Tibial nerve (tissue), 4 donors: Measurements from ENCODE around the gene SUN2. TPM values are rescaled to one million over a fixed set of nuclear protein-coding genes. Genes with fewer than 3 reads are reported as not detected.

Source experiments
- DNase-seq, 2 donors: peaks; one replicate each; pipeline ENCODE4 v3.0.0-alpha.2; 2019; ENCODE audit warnings: low spot score in 2 of 2
- H3K27ac ChIP-seq, 4 donors: fragments of 200-600 bp; sonication (generic) in 3 of 4; one replicate each; pipeline ENCODE4 v1.5.1; 2017 to 2019; ENCODE audit warnings: mild to moderate bottlenecking in 1 of 4
- H3K27me3 ChIP-seq, 2 donors: fragments of 200-600 bp; sonication (generic) in 1 of 2; one replicate each; pipeline versions ENCODE4 v1.5.1 to v1.6.0; 2017 to 2019
- H3K36me3 ChIP-seq, 3 donors: fragments of 200-600 bp; sonication (generic); one replicate each; pipeline ENCODE4 v1.5.1; 2018 to 2019
- H3K4me1 ChIP-seq, 4 donors: fragments of 200-600 bp; sonication (generic) in 3 of 4; one replicate each; pipeline ENCODE4 v1.5.1; 2017 to 2019
- H3K4me3 ChIP-seq, 4 donors: fragments of 200-600 bp; sonication (generic) in 3 of 4; one replicate each; pipeline ENCODE4 v1.5.1; 2017 to 2019; ENCODE audit warnings: mild to moderate bottlenecking in 1 of 4, moderate library complexity in 1 of 4
- H3K9me3 ChIP-seq, 4 donors: fragments of 200-600 bp; sonication (generic) in 3 of 4; one replicate each; pipeline ENCODE4 v1.5.1; 2017 to 2019
- EP300 ChIP-seq, 2 donors: sonication (generic); formaldehyde crosslinking; IDR thresholded peaks; one replicate each; pipeline ENCODE4 v1.6.1; 2017; ENCODE audit warnings: antibody characterized with exemption in 2 of 2, mild to moderate bottlenecking in 1 of 2
- POLR2A ChIP-seq, 2 donors: fragments of 450-650 bp; IDR thresholded peaks; one replicate each; pipeline ENCODE4 v1.6.1; 2017; ENCODE audit warnings: antibody characterized with exemption in 2 of 2, mild to moderate bottlenecking in 2 of 2, moderate library complexity in 2 of 2
- WGBS, 2 donors: methylation state at CpG; one replicate each; pipeline ENCODE4 v1.1.5; 2018; 5-methylcytosine and 5-hydroxymethylcytosine counted together
- total RNA-seq, 4 donors: library from RNA; depleted of rRNA; stranded (reverse); fragments of >200 nt; gene quantifications; one replicate each; pipeline ENCODE4 v1.1.0, GENCODE V29; 2016
- TF ChIP-seq, protein P1 (sequence below), 5 experiments: fragments of 200-600 bp in 3 of 5; fragments of 450-650 bp in 2 of 5; sonication (generic) in 3 of 5; IDR thresholded peaks; one replicate each; pipeline ENCODE4 v1.5.1; 2016 to 2019; ENCODE audit warnings: antibody characterized with exemption in 5 of 5, mild to moderate bottlenecking in 3 of 5, moderate library complexity in 2 of 5

The SUN2 gene
- total RNA-seq, 4 donors from 2014 or later: 640 to 1,234 (median 846) TPM

- Histone ChIP-seq H3K27ac (no peak overlapping the region), H3K9me3 (no peaks in the 10 kb centered on the region), H3K4me3 (no peak overlapping the region), H3K27me3 (no peaks in the 10 kb centered on the region), H3K4me1 (peaks cover 0 to 3% (median under 1%) of the 10 kb centered on the region in 4 donors), H3K36me3 (peaks cover 0 to 46% (median 0%) of the 10 kb centered on the region in 3 donors)
- 87 to 89% methylated on average over 26 to 27 of the region's 27 CpGs for WGBS, 2 donors
- TF ChIP-seq, protein P1, sequence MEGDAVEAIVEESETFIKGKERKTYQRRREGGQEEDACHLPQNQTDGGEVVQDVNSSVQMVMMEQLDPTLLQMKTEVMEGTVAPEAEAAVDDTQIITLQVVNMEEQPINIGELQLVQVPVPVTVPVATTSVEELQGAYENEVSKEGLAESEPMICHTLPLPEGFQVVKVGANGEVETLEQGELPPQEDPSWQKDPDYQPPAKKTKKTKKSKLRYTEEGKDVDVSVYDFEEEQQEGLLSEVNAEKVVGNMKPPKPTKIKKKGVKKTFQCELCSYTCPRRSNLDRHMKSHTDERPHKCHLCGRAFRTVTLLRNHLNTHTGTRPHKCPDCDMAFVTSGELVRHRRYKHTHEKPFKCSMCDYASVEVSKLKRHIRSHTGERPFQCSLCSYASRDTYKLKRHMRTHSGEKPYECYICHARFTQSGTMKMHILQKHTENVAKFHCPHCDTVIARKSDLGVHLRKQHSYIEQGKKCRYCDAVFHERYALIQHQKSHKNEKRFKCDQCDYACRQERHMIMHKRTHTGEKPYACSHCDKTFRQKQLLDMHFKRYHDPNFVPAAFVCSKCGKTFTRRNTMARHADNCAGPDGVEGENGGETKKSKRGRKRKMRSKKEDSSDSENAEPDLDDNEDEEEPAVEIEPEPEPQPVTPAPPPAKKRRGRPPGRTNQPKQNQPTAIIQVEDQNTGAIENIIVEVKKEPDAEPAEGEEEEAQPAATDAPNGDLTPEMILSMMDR (IDR thresholded peaks at IDR 0.05): no peak
- TF ChIP-seq POLR2A (IDR thresholded peaks at IDR 0.05) (no peak), EP300 (IDR thresholded peaks at IDR 0.05) (no peak)
- DNase-seq: no peak
These were observed 21.4 kb upstream of the SUN2 start for GRCh38 chr22:38777087-38777671.

DNA sequence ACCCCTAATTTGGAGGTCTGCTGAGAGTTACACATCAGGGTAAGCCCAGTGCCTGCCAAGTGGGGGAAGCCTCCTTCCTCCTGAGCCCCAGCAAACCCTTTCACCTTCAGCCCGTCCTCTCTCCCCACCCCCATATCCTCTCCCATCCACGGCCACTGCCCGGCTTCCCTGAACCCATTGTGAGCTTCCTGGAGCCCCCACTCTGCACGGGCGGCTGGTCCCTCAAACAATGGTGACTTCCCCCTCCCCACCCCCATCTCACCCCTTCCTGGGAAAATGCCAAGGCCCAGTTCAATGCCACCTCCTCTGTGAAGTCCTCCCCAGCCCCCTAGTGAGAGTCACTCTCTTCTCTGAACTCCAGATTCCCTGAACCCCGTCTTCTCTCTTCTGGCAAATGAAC is 20.3 kb upstream of the SUN2 start:
- DNase-seq: no peak
- no peaks in the 10 kb centered on the region for H3K27me3 ChIP-seq
- WGBS, 2 donors: 38 to 39% methylated on average over 6 of the region's 6 CpGs
- no peak overlapping the region for H3K27ac ChIP-seq
- no peaks in the 10 kb centered on the region for H3K9me3 ChIP-seq
- H3K4me1 ChIP-seq: no peaks in the 10 kb centered on the region
- TF ChIP-seq, protein P1 (IDR thresholded peaks at IDR 0.05): no peak
- TF ChIP-seq EP300 (IDR thresholded peaks at IDR 0.05) (no peak), POLR2A (IDR thresholded peaks at IDR 0.05) (no peak)
- H3K4me3 ChIP-seq: no peak overlapping the region
- peaks cover 0 to 43% (median 0%) of the 10 kb centered on the region in 3 donors for H3K36me3 ChIP-seq

- TF ChIP-seq EP300 (IDR thresholded peaks at IDR 0.05) (no peak), POLR2A (IDR thresholded peaks at IDR 0.05) (no peak)
- TF ChIP-seq, protein P1 (IDR thresholded peaks at IDR 0.05): no peak
- Histone ChIP-seq H3K4me3 (no peak overlapping the region), H3K9me3 (no peaks in the 10 kb centered on the region), H3K27me3 (no peaks in the 10 kb centered on the region), H3K4me1 (no peaks in the 10 kb centered on the region), H3K36me3 (peaks cover 0 to 39% (median 0%) of the 10 kb centered on the region in 3 donors), H3K27ac (no peak overlapping the region)
- no peak for DNase-seq
- 66 to 72% methylated on average over 13 of the region's 13 CpGs for WGBS, 2 donors
These were observed 19.9 kb upstream of the SUN2 start for GRCh38 chr22:38775656-38776055.

- Histone ChIP-seq H3K27ac (no peak overlapping the region), H3K9me3 (no peaks in the 10 kb centered on the region), H3K4me3 (no peak overlapping the region), H3K4me1 (no peaks in the 10 kb centered on the region), H3K27me3 (no peaks in the 10 kb centered on the region), H3K36me3 (peaks cover 0 to 29% (median 0%) of the 10 kb centered on the region in 3 donors)
- no peak for DNase-seq
- TF ChIP-seq, protein P1 (IDR thresholded peaks at IDR 0.05): no peak
- 69 to 77% methylated on average over 9 to 11 of the region's 11 CpGs for WGBS, 2 donors
These were observed 18.8 kb upstream of the SUN2 start for GRCh38 chr22:38774496-38775166.

GRCh38 chr22:38773363-38773946 is 17.7 kb upstream of the SUN2 start:
- Histone ChIP-seq H3K27me3 (no peaks in the 10 kb centered on the region), H3K9me3 (no peaks in the 10 kb centered on the region), H3K27ac (no peak overlapping the region), H3K4me1 (peaks cover 0 to 7% (median 0%) of the 10 kb centered on the region in 4 donors), H3K4me3 (no peak overlapping the region), H3K36me3 (peaks cover 0 to 17% (median 0%) of the 10 kb centered on the region in 3 donors)
- no peak for DNase-seq
- TF ChIP-seq EP300 (IDR thresholded peaks at IDR 0.05) (no peak), POLR2A (IDR thresholded peaks at IDR 0.05) (no peak)
- TF ChIP-seq, protein P1 (IDR thresholded peaks at IDR 0.05): no peak
- 93 to 94% methylated on average over 4 of the region's 4 CpGs for WGBS, 2 donors
